Bone marrow (tissue), 2 donors: ENCODE results near the gene LRP8.

Experiments used
- DNase-seq, 2 donors: peaks; one replicate each; lab custom pipeline; 2025; lab: John Stamatoyannopoulos, UW

The LRP8 gene

GRCh38 chr1:53259932-53260331 is 67.9 kb downstream of the LRP8 start:
- DNase-seq: no peak

GRCh38 chr1:53258216-53258615 is 69.7 kb downstream of the LRP8 start:
- no peak for DNase-seq

GRCh38 chr1:53257454-53258081 is 70.3 kb downstream of the LRP8 start:
- DNase-seq: no peak

- no peak for DNase-seq
Measured at GRCh38 chr1:53256511-53257453, 71.1 kb downstream of the LRP8 start.

GRCh38 chr1:53255031-53255430 is 72.8 kb downstream of the LRP8 start:
- DNase-seq: no peak

GRCh38 chr1:53254011-53254640 is 73.7 kb downstream of the LRP8 start:
- no peak for DNase-seq

- DNase-seq: no peak
Measured at GRCh38 chr1:53250325-53250724, 77.5 kb downstream of the LRP8 start.

GRCh38 chr1:53249706-53250105 is 78.2 kb downstream of the LRP8 start:
- no peak for DNase-seq

GRCh38 chr1:53246261-53247134 is 81.4 kb downstream of the LRP8 start:
- DNase-seq: no peak

GRCh38 chr1:53244141-53244540 is 83.7 kb downstream of the LRP8 start:
- DNase-seq: no peak

- no peak for DNase-seq
Measured at GRCh38 chr1:53242381-53242780, 85.5 kb downstream of the LRP8 start.

- no peak for DNase-seq
Measured at GRCh38 chr1:53241828-53242227, 86.0 kb downstream of the LRP8 start.

- peak; percentile 90 to 94 for DNase-seq
Measured at GRCh38 chr1:53238197-53239155, 89.4 kb downstream of the LRP8 start, which contains the start of gene MAGOH. Gene MAGOH (minus strand): TSS chr1:53238518. CDS start chr1:53238448, 70 bp downstream.

GRCh38 chr1:53237638-53238037 is 90.2 kb downstream of the LRP8 start:
- DNase-seq: no peak

GRCh38 chr1:53220962-53221286 is 106.9 kb downstream of the LRP8 start:
- DNase-seq: no peak

GRCh38 chr1:53220171-53220961 is 107.5 kb downstream of the LRP8 start, which contains the start of gene CZIB:
Gene CZIB (minus strand): TSS chr1:53220634. CDS start chr1:53220575, 59 bp downstream.
- peak; percentile 53 to 83 for DNase-seq

- no peak for DNase-seq
Measured at GRCh38 chr1:53219711-53220110, 108.2 kb downstream of the LRP8 start.

GRCh38 chr1:53218201-53218600 is 109.7 kb downstream of the LRP8 start:
- no peak for DNase-seq

GRCh38 chr1:53214376-53214940 is 113.4 kb downstream of the LRP8 start:
- no peak for DNase-seq
